ENCODE results near the gene ZFYVE1. TPM values are rescaled to one million over a fixed set of nuclear protein-coding genes. Genes with fewer than 3 reads are reported as not detected.
"Not testable (repeated sequence)": the region's sequence is repeated elsewhere in the genome, so short reads cannot be mapped to it uniquely, and the experiment has no call there.

ZFYVE1 gene
- total and polyA plus RNA-seq, 2 of the 13 experiments (the other 11 are each of a cell fraction or from before 2014, with no cell fraction given) = 2.6 to 5.3 TPM

- Histone ChIP-seq H3K9me3 (ENCODE audit: low read length) (no peaks in the 10 kb centered on the region), H4K20me1 (ENCODE audit: insufficient read depth, low read length) (no peaks in the 10 kb centered on the region), H3K36me3 (replicated peaks in 1 of 2; ENCODE audit: control insufficient read depth in 1 of 2, insufficient read depth in 2 of 2, low read length in 2 of 2) (peaks cover 0 to 6% of the 10 kb centered on the region in 2 experiments; a peak in 2 of 5 replicates), H3K4me1 (ENCODE audit: insufficient read depth, low read length) (peaks cover 9% of the 10 kb centered on the region; the same call in 1 of the 2 replicates), H3K4me3 (replicated peaks in 1 of 3; ENCODE audit: insufficient read depth in 1 of 3, low read depth in 2 of 3, low read length in 3 of 3) (no peak overlapping the region), H3K79me2 (ENCODE audit: insufficient read depth, low read length) (no peaks in the 10 kb centered on the region), H2AFZ (ENCODE audit: low read length) (no peak overlapping the region), H3K27me3 (ENCODE audit: control insufficient read depth in 1 of 2, insufficient read depth in 2 of 2, low read length in 2 of 2) (no peaks in the 10 kb centered on the region), H3K27ac (ENCODE audit: extremely low read length, insufficient read depth, low read length) (no peak overlapping the region), H3K9ac (ENCODE audit: insufficient read depth, low read depth, low read length) (no peak overlapping the region), H3K4me2 (ENCODE audit: low read depth, low read length) (no peak overlapping the region)
- no peak for FAIRE-seq
- in situ Hi-C loops (cut with HindIII; ENCODE audit: extremely low pct_ligation_motif_present, low pct_unique_long_range_greater_than_20kb) (no loop called here), intact Hi-C loops (cut with micrococcal nuclease; ENCODE audit: unreplicated experiment) (no loop called here)
- ChIA-PET CTCF (ENCODE audit: low intra/inter-chr PET ratio, low total read pairs) (no interaction called here), POLR2A (interaction anchor here (1.5 kb wide), 1 partner anchor 51 kb away, joined by 4 read pairs; the partner anchor contains the start of gene RBM25)
- 89% methylated on average over 5 of the region's 5 CpGs for WGBS (ENCODE audit: low lambda C conversion rate)
- DNase-seq (ENCODE audit: low spot score) = peak; percentile 15
- no peak for TF ChIP-seq SNAI1 (CRISPR knock-in tag; IDR thresholded peaks at IDR 0.05; ENCODE audit: borderline replicate concordance)
- TF ChIP-seq HNF4A (CRISPR knock-in tag; IDR thresholded peaks at IDR 0.05) = peak; percentile 7; the same call in 1 of the 2 replicates
- BruUV-seq (replicated peaks) = no TSS peak
- no peak for ATAC-seq
These were observed 19.1 kb downstream of the ZFYVE1 start for GRCh38 chr14:73007835-73008234.

GRCh38 chr14:73004641-73005040, 22.3 kb downstream of the ZFYVE1 start:
- POLR2A ChIA-PET; H3K4me3 ChIP-seq (replicated peaks in 1 of 3; ENCODE audit: insufficient read depth in 1 of 3, low read depth in 2 of 3, low read length in 3 of 3); H3K9ac ChIP-seq (ENCODE audit: insufficient read depth, low read depth, low read length); FAIRE-seq; H3K79me2 ChIP-seq (ENCODE audit: insufficient read depth, low read length); BruUV-seq (replicated peaks); H3K27me3 ChIP-seq (ENCODE audit: control insufficient read depth in 1 of 2, insufficient read depth in 2 of 2, low read length in 2 of 2); H3K4me1 ChIP-seq (ENCODE audit: insufficient read depth, low read length); DNase-seq (ENCODE audit: low spot score); H2AFZ ChIP-seq (ENCODE audit: low read length); H3K4me2 ChIP-seq (ENCODE audit: low read depth, low read length); H4K20me1 ChIP-seq (ENCODE audit: insufficient read depth, low read length); intact Hi-C loops (cut with micrococcal nuclease; ENCODE audit: unreplicated experiment); H3K9me3 ChIP-seq (ENCODE audit: low read length); ATAC-seq; in situ Hi-C loops (cut with HindIII; ENCODE audit: extremely low pct_ligation_motif_present, low pct_unique_long_range_greater_than_20kb); CTCF ChIA-PET (ENCODE audit: low intra/inter-chr PET ratio, low total read pairs); H3K36me3 ChIP-seq (replicated peaks in 1 of 2; ENCODE audit: control insufficient read depth in 1 of 2, insufficient read depth in 2 of 2, low read length in 2 of 2); H3K27ac ChIP-seq (ENCODE audit: extremely low read length, insufficient read depth, low read length): not testable (repeated sequence)
- 93% methylated on average over 6 of the region's 9 CpGs for WGBS (ENCODE audit: low lambda C conversion rate)

All from HepG2 (cell line).